Neural cell (in vitro differentiated cells): ENCODE data around the gene EXOC1.

Experiments
- RAD21 ChIP-seq: fragments of 450-650 bp; conservative IDR thresholded peaks from 2 replicates; pipeline ENCODE4 v1.6.1; 2014; ENCODE audit warnings: antibody characterized with exemption, mild to moderate bottlenecking, moderate library complexity
- SMC3 ChIP-seq: fragments of 450-650 bp; conservative IDR thresholded peaks from 2 replicates; pipeline ENCODE4 v1.6.1; 2014; ENCODE audit warnings: antibody characterized with exemption, mild to moderate bottlenecking, moderate library complexity; ENCODE audit not compliant: poor library complexity
- TF ChIP-seq, protein P1 (sequence below): fragments of 450-650 bp; IDR thresholded peaks from 2 replicates; pipeline ENCODE4 v1.5.1; 2014; ENCODE audit warnings: antibody characterized with exemption, mild to moderate bottlenecking, moderate library complexity; ENCODE audit not compliant: poor library complexity, severe bottlenecking
- TF ChIP-seq, protein P2 (sequence below): IDR thresholded peaks from 2 replicates; pipeline ENCODE4 v1.6.1; 2012; ENCODE audit warnings: borderline replicate concordance

DNA sequence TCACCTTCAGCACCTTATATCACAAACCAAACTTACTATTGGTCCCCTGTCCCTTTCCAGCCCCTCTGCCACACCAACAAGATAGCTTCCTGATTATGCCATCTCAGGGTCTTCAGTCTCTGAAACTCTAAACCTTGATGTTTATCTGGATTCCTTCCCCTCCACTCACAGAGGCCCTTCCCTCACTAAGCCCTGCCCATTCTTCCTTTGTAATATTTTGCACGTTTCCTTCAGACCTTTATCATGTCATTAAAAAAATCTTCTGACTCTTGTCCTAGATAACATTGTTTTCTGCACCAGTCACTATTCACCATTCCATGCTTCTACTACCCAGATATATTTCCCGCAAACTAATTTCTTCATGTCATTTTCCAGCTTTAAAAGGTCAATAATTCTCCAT lies 77.6 kb downstream of the EXOC1 start:
- TF ChIP-seq, protein P1, sequence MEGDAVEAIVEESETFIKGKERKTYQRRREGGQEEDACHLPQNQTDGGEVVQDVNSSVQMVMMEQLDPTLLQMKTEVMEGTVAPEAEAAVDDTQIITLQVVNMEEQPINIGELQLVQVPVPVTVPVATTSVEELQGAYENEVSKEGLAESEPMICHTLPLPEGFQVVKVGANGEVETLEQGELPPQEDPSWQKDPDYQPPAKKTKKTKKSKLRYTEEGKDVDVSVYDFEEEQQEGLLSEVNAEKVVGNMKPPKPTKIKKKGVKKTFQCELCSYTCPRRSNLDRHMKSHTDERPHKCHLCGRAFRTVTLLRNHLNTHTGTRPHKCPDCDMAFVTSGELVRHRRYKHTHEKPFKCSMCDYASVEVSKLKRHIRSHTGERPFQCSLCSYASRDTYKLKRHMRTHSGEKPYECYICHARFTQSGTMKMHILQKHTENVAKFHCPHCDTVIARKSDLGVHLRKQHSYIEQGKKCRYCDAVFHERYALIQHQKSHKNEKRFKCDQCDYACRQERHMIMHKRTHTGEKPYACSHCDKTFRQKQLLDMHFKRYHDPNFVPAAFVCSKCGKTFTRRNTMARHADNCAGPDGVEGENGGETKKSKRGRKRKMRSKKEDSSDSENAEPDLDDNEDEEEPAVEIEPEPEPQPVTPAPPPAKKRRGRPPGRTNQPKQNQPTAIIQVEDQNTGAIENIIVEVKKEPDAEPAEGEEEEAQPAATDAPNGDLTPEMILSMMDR = no peak
- TF ChIP-seq RAD21 (no peak), SMC3 (no peak)
- TF ChIP-seq, protein P2, sequence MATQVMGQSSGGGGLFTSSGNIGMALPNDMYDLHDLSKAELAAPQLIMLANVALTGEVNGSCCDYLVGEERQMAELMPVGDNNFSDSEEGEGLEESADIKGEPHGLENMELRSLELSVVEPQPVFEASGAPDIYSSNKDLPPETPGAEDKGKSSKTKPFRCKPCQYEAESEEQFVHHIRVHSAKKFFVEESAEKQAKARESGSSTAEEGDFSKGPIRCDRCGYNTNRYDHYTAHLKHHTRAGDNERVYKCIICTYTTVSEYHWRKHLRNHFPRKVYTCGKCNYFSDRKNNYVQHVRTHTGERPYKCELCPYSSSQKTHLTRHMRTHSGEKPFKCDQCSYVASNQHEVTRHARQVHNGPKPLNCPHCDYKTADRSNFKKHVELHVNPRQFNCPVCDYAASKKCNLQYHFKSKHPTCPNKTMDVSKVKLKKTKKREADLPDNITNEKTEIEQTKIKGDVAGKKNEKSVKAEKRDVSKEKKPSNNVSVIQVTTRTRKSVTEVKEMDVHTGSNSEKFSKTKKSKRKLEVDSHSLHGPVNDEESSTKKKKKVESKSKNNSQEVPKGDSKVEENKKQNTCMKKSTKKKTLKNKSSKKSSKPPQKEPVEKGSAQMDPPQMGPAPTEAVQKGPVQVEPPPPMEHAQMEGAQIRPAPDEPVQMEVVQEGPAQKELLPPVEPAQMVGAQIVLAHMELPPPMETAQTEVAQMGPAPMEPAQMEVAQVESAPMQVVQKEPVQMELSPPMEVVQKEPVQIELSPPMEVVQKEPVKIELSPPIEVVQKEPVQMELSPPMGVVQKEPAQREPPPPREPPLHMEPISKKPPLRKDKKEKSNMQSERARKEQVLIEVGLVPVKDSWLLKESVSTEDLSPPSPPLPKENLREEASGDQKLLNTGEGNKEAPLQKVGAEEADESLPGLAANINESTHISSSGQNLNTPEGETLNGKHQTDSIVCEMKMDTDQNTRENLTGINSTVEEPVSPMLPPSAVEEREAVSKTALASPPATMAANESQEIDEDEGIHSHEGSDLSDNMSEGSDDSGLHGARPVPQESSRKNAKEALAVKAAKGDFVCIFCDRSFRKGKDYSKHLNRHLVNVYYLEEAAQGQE = no peak
